Stimulated activated CD8-positive, alpha-beta memory T cell treated with anti-CD3 and anti-CD28 coated beads, Interleukin-15, amount 100 ng/mL, for 48 hours (primary cell): ENCODE measurements around the gene DFFB.

ENCODE experiments used
- DNase-seq, 2 donors: peaks; one replicate each; pipeline ENCODE4 v3.0.0-alpha.2; 2020; ENCODE audit warnings: low read depth in 2 of 2

DFFB gene

GRCh38 chr1:3895951-3896325 lies 38.7 kb downstream of the DFFB start:
- no peak for DNase-seq

- no peak for DNase-seq
These were observed 39.2 kb downstream of the DFFB start for GRCh38 chr1:3896396-3897000.

GRCh38 chr1:3898475-3898735 lies 41.1 kb downstream of the DFFB start:
- no peak for DNase-seq

- DNase-seq, result no peak
These were observed 41.9 kb downstream of the DFFB start for GRCh38 chr1:3898994-3899753.

- no peak for DNase-seq
These were observed 42.5 kb downstream of the DFFB start for GRCh38 chr1:3899754-3900149.

GRCh38 chr1:3900150-3900968 lies 43.1 kb downstream of the DFFB start, which contains the start of gene C1orf174:
Gene C1orf174 (minus strand): TSS chr1:3900272. CDS start chr1:3900186, 86 bp downstream.
- DNase-seq, result peak; percentile 82 to 85

GRCh38 chr1:3900969-3901529 lies 43.8 kb downstream of the DFFB start:
- peak; percentile 87 to 89 for DNase-seq

GRCh38 chr1:3902111-3902511 lies 44.8 kb downstream of the DFFB start:
- DNase-seq, result no peak

GRCh38 chr1:3902571-3903091 lies 45.4 kb downstream of the DFFB start:
- no peak for DNase-seq

GRCh38 chr1:3903141-3904005 lies 46.1 kb downstream of the DFFB start:
- no peak for DNase-seq

GRCh38 chr1:3904006-3904842 lies 46.9 kb downstream of the DFFB start:
- DNase-seq, result no peak

GRCh38 chr1:3904843-3905185 lies 47.5 kb downstream of the DFFB start:
- DNase-seq, result no peak

GRCh38 chr1:3905266-3905952 lies 48.1 kb downstream of the DFFB start:
- no peak for DNase-seq

- DNase-seq, result no peak
These were observed 48.8 kb downstream of the DFFB start for GRCh38 chr1:3905953-3906671.

- no peak for DNase-seq
These were observed 49.4 kb downstream of the DFFB start for GRCh38 chr1:3906672-3907020.

GRCh38 chr1:3907031-3907534 lies 49.8 kb downstream of the DFFB start:
- peak; percentile 28 to 42 for DNase-seq

GRCh38 chr1:3907621-3908165 lies 50.4 kb downstream of the DFFB start:
- DNase-seq, result no peak

- no peak for DNase-seq
These were observed 51.7 kb downstream of the DFFB start for GRCh38 chr1:3908886-3909517.
